HL-60 (cell line): ENCODE data around the gene EFHC2.

Experiments used
- DNase-seq, 2 experiments: peaks; one replicate each; pipeline ENCODE4 v3.0.0-alpha.2; 2010 to 2020; ENCODE audit warnings: low read depth in 1 of 2, low spot score in 1 of 2
- H3K27ac ChIP-seq: fragments of 250-450 bp; sonication (Bioruptor Pico); replicated peaks from 2 replicates; pipeline ENCODE4 v1.5.1; 2020; ENCODE audit warnings: mild to moderate bottlenecking, moderate library complexity
- H3K27me3 ChIP-seq: fragments of 250-450 bp; sonication (Bioruptor Pico); 2 replicates; pipeline ENCODE4 v1.5.1; 2021; ENCODE audit warnings: mild to moderate bottlenecking, moderate library complexity; ENCODE audit not compliant: insufficient read depth, poor library complexity, severe bottlenecking
- H3K4me3 ChIP-seq: replicated peaks from 2 replicates; pipeline ENCODE4 v1.5.1; 2011; ENCODE audit warnings: mild to moderate bottlenecking, control low read depth, low read length; ENCODE audit not compliant: insufficient read depth
- GABPA ChIP-seq: IDR thresholded peaks from 2 replicates; pipeline ENCODE4 v1.6.1; 2012; ENCODE audit warnings: low read depth
- POLR2AphosphoS5 ChIP-seq: IDR thresholded peaks from 2 replicates; pipeline ENCODE4 v1.6.1; 2012; ENCODE audit warnings: low read depth
- SPI1 ChIP-seq: IDR thresholded peaks from 2 replicates; pipeline ENCODE4 v1.6.1; 2012; ENCODE audit warnings: low read depth, mild to moderate bottlenecking, borderline replicate concordance
- TF ChIP-seq, protein P1 (sequence below): IDR thresholded peaks from 2 replicates; pipeline ENCODE4 v1.6.1; 2012; ENCODE audit warnings: low read depth; ENCODE audit not compliant: insufficient replicate concordance
- TF ChIP-seq, protein P2 (sequence below): IDR thresholded peaks from one replicate; pipeline ENCODE4 v1.5.1; 2011; ENCODE audit warnings: low read length, control low read depth, inconsistent platforms; ENCODE audit not compliant: insufficient read depth

Gene EFHC2

DNA sequence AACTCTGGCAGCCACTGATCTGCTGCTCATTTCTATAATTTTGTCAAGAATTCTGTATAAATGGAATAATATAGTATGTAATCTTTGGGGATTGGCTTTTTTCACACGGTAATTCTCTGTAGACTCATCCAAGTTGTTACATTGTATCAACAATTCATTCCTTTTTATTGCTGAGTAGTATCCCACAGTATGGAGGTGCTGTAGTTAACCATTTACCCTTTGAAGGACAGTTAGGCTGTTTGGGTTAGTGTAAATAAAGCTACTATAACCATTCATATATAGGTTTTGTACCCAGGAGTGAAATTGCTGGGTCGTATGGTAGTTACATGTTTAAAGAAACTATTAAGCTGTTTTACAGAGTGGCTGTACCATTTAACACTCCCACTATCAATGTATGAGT, 213.3 kb downstream of the EFHC2 start:
- H3K27me3 ChIP-seq: no peaks in the 10 kb centered on the region
- H3K27ac ChIP-seq: no peak overlapping the region
- no peak overlapping the region for H3K4me3 ChIP-seq
- no peak for DNase-seq
- TF ChIP-seq POLR2AphosphoS5 (no peak), GABPA (no peak), SPI1 (no peak)
- TF ChIP-seq, protein P1, sequence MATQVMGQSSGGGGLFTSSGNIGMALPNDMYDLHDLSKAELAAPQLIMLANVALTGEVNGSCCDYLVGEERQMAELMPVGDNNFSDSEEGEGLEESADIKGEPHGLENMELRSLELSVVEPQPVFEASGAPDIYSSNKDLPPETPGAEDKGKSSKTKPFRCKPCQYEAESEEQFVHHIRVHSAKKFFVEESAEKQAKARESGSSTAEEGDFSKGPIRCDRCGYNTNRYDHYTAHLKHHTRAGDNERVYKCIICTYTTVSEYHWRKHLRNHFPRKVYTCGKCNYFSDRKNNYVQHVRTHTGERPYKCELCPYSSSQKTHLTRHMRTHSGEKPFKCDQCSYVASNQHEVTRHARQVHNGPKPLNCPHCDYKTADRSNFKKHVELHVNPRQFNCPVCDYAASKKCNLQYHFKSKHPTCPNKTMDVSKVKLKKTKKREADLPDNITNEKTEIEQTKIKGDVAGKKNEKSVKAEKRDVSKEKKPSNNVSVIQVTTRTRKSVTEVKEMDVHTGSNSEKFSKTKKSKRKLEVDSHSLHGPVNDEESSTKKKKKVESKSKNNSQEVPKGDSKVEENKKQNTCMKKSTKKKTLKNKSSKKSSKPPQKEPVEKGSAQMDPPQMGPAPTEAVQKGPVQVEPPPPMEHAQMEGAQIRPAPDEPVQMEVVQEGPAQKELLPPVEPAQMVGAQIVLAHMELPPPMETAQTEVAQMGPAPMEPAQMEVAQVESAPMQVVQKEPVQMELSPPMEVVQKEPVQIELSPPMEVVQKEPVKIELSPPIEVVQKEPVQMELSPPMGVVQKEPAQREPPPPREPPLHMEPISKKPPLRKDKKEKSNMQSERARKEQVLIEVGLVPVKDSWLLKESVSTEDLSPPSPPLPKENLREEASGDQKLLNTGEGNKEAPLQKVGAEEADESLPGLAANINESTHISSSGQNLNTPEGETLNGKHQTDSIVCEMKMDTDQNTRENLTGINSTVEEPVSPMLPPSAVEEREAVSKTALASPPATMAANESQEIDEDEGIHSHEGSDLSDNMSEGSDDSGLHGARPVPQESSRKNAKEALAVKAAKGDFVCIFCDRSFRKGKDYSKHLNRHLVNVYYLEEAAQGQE: no peak
- TF ChIP-seq, protein P2, sequence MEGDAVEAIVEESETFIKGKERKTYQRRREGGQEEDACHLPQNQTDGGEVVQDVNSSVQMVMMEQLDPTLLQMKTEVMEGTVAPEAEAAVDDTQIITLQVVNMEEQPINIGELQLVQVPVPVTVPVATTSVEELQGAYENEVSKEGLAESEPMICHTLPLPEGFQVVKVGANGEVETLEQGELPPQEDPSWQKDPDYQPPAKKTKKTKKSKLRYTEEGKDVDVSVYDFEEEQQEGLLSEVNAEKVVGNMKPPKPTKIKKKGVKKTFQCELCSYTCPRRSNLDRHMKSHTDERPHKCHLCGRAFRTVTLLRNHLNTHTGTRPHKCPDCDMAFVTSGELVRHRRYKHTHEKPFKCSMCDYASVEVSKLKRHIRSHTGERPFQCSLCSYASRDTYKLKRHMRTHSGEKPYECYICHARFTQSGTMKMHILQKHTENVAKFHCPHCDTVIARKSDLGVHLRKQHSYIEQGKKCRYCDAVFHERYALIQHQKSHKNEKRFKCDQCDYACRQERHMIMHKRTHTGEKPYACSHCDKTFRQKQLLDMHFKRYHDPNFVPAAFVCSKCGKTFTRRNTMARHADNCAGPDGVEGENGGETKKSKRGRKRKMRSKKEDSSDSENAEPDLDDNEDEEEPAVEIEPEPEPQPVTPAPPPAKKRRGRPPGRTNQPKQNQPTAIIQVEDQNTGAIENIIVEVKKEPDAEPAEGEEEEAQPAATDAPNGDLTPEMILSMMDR: no peak

DNA sequence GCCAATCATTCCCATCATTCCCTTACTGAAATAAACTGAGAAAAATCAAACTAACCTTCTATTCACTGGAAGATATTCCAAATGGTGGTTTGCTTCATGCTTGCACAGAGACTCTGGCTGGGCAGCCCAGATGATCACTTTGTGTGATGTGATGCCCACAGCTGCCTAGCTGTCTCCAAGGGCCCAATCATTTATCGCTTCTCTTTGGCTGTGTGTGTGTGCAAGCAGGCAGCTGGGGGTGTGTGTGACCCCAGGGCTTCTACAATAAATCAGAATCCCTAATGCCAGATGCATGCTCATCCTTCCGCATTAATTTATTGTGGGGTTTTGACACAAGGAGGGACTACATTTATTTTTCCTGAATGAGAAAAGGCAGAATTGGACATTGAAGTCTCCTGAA, 230.1 kb downstream of the EFHC2 start:
- Histone ChIP-seq H3K4me3 (no peak overlapping the region), H3K27me3 (no peaks in the 10 kb centered on the region), H3K27ac (no peak overlapping the region)
- no peak for DNase-seq
- TF ChIP-seq, protein P2: no peak
- TF ChIP-seq, protein P1: no peak
- TF ChIP-seq SPI1 (no peak), POLR2AphosphoS5 (no peak), GABPA (no peak)

DNA sequence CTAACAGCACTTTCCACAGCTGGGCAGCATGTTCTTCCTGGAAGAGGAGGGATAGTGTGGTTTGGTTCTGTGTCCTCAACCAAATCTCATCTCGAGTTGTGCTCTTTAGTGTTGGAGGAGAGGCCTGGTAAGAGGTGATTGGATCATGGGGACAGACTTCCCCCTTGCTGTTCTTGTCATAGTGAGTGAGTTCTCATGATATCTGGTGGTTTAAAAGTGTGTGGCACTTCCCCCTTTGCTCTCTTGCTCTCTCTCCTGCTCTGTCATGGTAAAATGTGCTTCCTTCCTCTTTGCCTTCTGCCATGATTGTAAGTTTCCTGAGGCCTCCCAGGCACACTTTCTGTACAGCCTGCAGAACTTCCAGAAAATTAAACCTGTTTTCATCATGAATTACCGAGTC, 236.6 kb downstream of the EFHC2 start:
- Histone ChIP-seq H3K27me3 (no peaks in the 10 kb centered on the region), H3K4me3 (no peak overlapping the region), H3K27ac (no peak overlapping the region)
- DNase-seq: peak; percentile 7 to 53
- TF ChIP-seq, protein P1: no peak
- TF ChIP-seq GABPA: no peak
- peak; percentile 85; the same call in 1 of the 2 replicates for TF ChIP-seq SPI1
- TF ChIP-seq POLR2AphosphoS5: 0 out of 2 replicates have a peak, but pooled peaks have one; percentile 21
- TF ChIP-seq, protein P2: no peak
